Activated CD4-positive, alpha-beta T cell treated with anti-CD3 and anti-CD28 coated beads, Interleukin-2, amount 50 U/mL, for 24 hours (primary cell): ENCODE results near the gene STS.
"Not testable (repeated sequence)": the region's sequence is repeated elsewhere in the genome, so short reads cannot be mapped to it uniquely, and the experiment has no call there.

ENCODE experiments used
- DNase-seq, 2 donors: peaks; one replicate each; pipeline ENCODE4 v3.0.0-alpha.2; 2020; ENCODE audit warnings: low read depth in 1 of 2, low spot score in 1 of 2

The STS gene

DNA sequence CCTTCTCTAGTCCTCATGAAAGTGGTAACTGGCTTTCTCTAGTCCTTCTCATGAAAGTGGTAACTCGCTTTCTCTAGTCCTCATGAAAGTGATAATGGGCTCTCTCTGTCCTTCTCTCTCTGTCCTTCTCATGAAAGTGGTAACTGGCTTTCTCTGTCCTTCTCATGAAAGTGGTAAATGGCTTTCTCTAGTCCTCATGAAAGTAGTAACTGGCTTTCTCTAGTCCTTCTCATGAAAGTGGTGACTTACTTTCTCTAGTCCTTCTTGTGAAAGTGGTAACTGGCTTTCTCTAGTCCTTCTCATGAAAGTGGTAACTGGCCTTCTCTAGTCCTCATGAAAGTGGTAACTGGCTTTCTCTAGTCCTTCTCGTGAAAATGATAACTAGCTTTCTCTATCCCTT is 31.3 kb downstream of the STS start:
- DNase-seq, result not testable (repeated sequence)

GRCh38 chrX:7179446-7179845 is 31.9 kb downstream of the STS start:
- DNase-seq, result no peak

DNA sequence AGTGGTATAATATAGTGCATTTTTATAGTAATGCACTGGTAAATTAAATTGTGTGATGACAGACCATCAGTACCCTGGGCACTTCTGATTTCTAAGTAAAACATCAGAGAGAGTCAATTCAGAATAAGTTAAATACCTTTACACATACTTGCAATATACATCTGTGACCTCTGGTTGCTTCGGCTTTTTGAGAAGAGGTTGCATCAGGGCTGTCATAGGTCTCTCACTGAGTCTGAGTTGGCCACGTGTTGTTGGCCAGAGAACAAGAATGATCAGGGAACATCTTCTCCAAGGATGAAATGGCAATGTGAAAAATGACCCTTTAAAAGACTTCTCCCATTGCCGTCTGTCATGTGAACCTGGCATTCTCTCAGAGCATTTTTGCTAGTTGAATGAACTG is 37.3 kb downstream of the STS start:
- no peak for DNase-seq

DNA sequence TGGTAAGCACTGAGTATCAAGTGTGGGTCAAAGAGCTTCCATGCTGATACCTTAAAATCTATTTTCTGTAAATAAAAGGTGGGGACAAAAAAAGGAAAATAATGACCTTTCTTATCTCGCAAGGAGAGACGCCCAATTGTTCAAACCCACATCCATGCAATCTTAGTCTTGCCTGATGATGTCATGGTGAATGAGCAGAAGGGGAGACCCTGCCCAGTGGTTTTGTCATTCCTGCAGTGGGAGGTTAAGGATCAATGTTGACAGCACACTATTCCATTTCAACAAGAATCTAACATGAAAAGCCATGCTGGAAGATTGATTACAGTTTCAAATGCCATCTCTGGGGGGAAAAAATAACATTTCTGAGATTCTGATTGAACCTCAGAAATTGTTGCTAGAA is 41.2 kb downstream of the STS start:
- no peak for DNase-seq

GRCh38 chrX:7190157-7190556 is 42.6 kb downstream of the STS start:
- DNase-seq, result no peak

DNA sequence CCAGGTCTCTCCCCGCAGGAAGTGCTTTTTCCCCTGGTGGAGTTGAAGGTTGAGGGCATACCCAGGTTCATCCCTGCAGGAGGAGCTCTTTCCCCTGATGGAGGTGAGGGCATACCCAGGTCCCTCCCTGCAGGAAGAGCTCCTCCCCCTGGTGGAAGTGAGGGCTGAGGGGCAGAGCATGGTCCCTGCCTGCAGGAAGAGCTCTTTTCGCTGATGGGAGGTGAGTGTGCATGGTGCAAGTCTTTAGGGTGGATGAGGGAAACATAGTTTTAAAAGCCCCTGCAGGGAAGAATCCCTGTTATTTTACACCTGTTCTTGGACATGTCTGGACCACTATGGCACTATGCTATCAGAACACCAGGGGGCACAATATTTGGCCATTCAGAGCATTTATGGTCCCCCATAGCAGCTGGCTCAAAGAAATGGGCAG is 44.2 kb downstream of the STS start:
- DNase-seq, result no peak

GRCh38 chrX:7192871-7193270 is 45.4 kb downstream of the STS start:
- DNase-seq, result no peak

- no peak for DNase-seq
These were observed 47.1 kb downstream of the STS start for GRCh38 chrX:7194606-7195005.
